Measurements from ENCODE around the gene PRDM8. TPM values are rescaled to one million over a fixed set of nuclear protein-coding genes. Genes with fewer than 3 reads are reported as not detected.

The PRDM8 gene
- total and polyA plus RNA-seq, 2 of the 8 experiments (the other 6 are each of a cell fraction or from before 2014, with no cell fraction given), result not detected

- no peak overlapping the region for H2AFZ ChIP-seq (ENCODE audit: low read length)
- no peak overlapping the region for H3K9ac ChIP-seq (replicated peaks in 1 of 4; ENCODE audit: extremely low read depth in 1 of 4, low read depth in 3 of 4, low read length in 3 of 4)
- H2BK15ac ChIP-seq (ENCODE audit: low read length), result no peak overlapping the region
- POLR2A ChIA-PET (ENCODE audit: partially characterized antibody), result no interaction called here
- H3K4ac ChIP-seq (replicated peaks; ENCODE audit: insufficient read length, low read depth, low read length), result no peak overlapping the region
- no peak for FAIRE-seq
- no peak overlapping the region for H3K27ac ChIP-seq (ENCODE audit: low read depth, low read length)
- H3K56ac ChIP-seq (replicated peaks; ENCODE audit: insufficient read length, low read depth, low read length), result no peak overlapping the region
- no peaks in the 10 kb centered on the region for H3K79me2 ChIP-seq (ENCODE audit: control insufficient read depth in 1 of 2, insufficient read depth in 2 of 2, low read length in 2 of 2)
- no peak overlapping the region for H2BK120ac ChIP-seq (replicated peaks; ENCODE audit: low read depth, low read length)
- no peak overlapping the region for H4K5ac ChIP-seq (ENCODE audit: insufficient read length, low read depth, low read length)
- H3K27me3 ChIP-seq (replicated peaks in 1 of 4; ENCODE audit: control insufficient read depth in 3 of 4, extremely low read depth in 1 of 4, insufficient read depth in 3 of 4, low read length in 3 of 4), result peaks cover 16 to 32% (median 24%) of the 10 kb centered on the region in 4 experiments
- CTCF ChIA-PET (ENCODE audit: partially characterized antibody), result interaction anchor here (1.0 to 1.9 kb wide), 4 partner anchors 24 to 1227 kb away, joined by 3 to 5 read pairs (median 4); no protein-coding TSS in a partner anchor
- H2BK20ac ChIP-seq (ENCODE audit: low read length), result no peak overlapping the region
- H2AK5ac ChIP-seq (ENCODE audit: low read depth, low read length), result no peak overlapping the region
- no peak overlapping the region for H3K4me2 ChIP-seq (ENCODE audit: insufficient read depth in 1 of 2, low read depth in 2 of 2, low read length in 2 of 2)
- H4K91ac ChIP-seq (replicated peaks; ENCODE audit: insufficient read length, low read length), result no peak overlapping the region
- no peak overlapping the region for H3K14ac ChIP-seq (ENCODE audit: insufficient read length)
- H3K36me3 ChIP-seq (ENCODE audit: control insufficient read depth in 2 of 4, insufficient read depth in 4 of 4, low read length in 3 of 4), result no peaks in the 10 kb centered on the region
- H3K18ac ChIP-seq (ENCODE audit: extremely low read depth, low read length), result no peak overlapping the region
- H3K4me3 ChIP-seq (ENCODE audit: extremely low read depth in 1 of 4, insufficient read depth in 2 of 4, low read depth in 3 of 4, low read length in 4 of 4), result no peak overlapping the region
- H4K8ac ChIP-seq (ENCODE audit: extremely low read depth, insufficient read depth, low read length), result no peak overlapping the region
- H3K23me2 ChIP-seq (ENCODE audit: low read depth, low read length), result peaks cover 6% of the 10 kb centered on the region; the same call in 1 of the 2 replicates
- peaks cover 0 to 3% of the 10 kb centered on the region in 2 experiments for H4K20me1 ChIP-seq (replicated peaks in 1 of 2; ENCODE audit: control insufficient read depth in 1 of 2, insufficient read depth in 2 of 2, low read length in 2 of 2)
- H2BK5ac ChIP-seq (ENCODE audit: low read depth, low read length), result no peak overlapping the region
- no peak overlapping the region for H3K23ac ChIP-seq (ENCODE audit: insufficient read length)
- DNase-seq (ENCODE audit: low read depth in 1 of 2, low spot score in 2 of 2), result no peak
- H3K79me1 ChIP-seq (ENCODE audit: low read depth, low read length), result no peaks in the 10 kb centered on the region
- no peak overlapping the region for H2BK12ac ChIP-seq (ENCODE audit: low read depth, low read length)
- H3K4me1 ChIP-seq (replicated peaks in 1 of 4; ENCODE audit: control insufficient read depth in 3 of 4, insufficient read depth in 4 of 4, low read length in 3 of 4), result peaks cover 0 to 7% (median 4%) of the 10 kb centered on the region in 4 experiments; a peak in 5 of 7 replicates
- no peaks in the 10 kb centered on the region; a peak in 1 of 4 replicates for H3K9me3 ChIP-seq (ENCODE audit: insufficient read depth in 2 of 2, low read depth in 1 of 2, low read length in 1 of 2)
- 92% methylated on average over 4 of the region's 4 CpGs; no CpG with 5 or more reads in 1 of the 2 experiments for WGBS, 2 experiments (ENCODE audit: extremely low coverage in 1 of 2, insufficient coverage in 1 of 2, insufficient read length in 1 of 2, insufficient replicate concordance in 2 of 2, low coverage in 1 of 2, low lambda C conversion rate in 2 of 2, missing lambda C conversion rate in 1 of 2)
- TF ChIP-seq MAFK (IDR thresholded peaks at IDR 0.05; ENCODE audit: low read depth, low read length), result no peak
- TF ChIP-seq TAF1 (IDR thresholded peaks at IDR 0.05; ENCODE audit: low read depth, low read length), result no peak
- no peak for TF ChIP-seq KDM1A (IDR thresholded peaks at IDR 0.05; ENCODE audit: borderline replicate concordance, low read length)
- TF ChIP-seq KDM4A (IDR thresholded peaks at IDR 0.05; ENCODE audit: low read depth, low read length, severe bottlenecking), result no peak
- no peak for TF ChIP-seq FOSL1 (IDR thresholded peaks at IDR 0.05; ENCODE audit: insufficient read depth, low read depth, low read length)
- TF ChIP-seq RBBP5 (IDR thresholded peaks at IDR 0.05; ENCODE audit: borderline replicate concordance, low read depth, low read length), result no peak
- no peak for TF ChIP-seq ATF2 (IDR thresholded peaks at IDR 0.05; ENCODE audit: low read length)
- no peak for TF ChIP-seq TEAD4 (IDR thresholded peaks at IDR 0.05; ENCODE audit: low read depth, low read length)
- TF ChIP-seq NRF1 (IDR thresholded peaks at IDR 0.05; ENCODE audit: low read depth, low read length), result no peak
- no peak for TF ChIP-seq CEBPB (IDR thresholded peaks at IDR 0.05; ENCODE audit: low read depth, low read length)
- no peak for TF ChIP-seq NANOG (IDR thresholded peaks at IDR 0.05; ENCODE audit: insufficient read depth, low read depth, low read length, poor library complexity, severe bottlenecking)
- no peak for TF ChIP-seq TAF7 (optimal IDR thresholded peaks at IDR 0.05; ENCODE audit: borderline replicate concordance, low read depth, low read length)
- TF ChIP-seq GTF2F1 (IDR thresholded peaks at IDR 0.05; ENCODE audit: borderline replicate concordance, low read depth, low read length), result no peak
Observed at GRCh38 chr4:80178964-80179363, 18.3 kb upstream of the PRDM8 start.

Measured in H1 (cell line).